Measurements from ENCODE around the gene PPT2. TPM values are rescaled to one million over a fixed set of nuclear protein-coding genes. Genes with fewer than 3 reads are reported as not detected.
A peak's percentile ranks its signal among the peaks of the same experiment; 100 is the strongest.

PPT2 gene
- total and polyA plus RNA-seq, 2 of the 8 experiments (the other 6 are each of a cell fraction or from before 2014, with no cell fraction given): 24.1 to 39.5 TPM

- TF ChIP-seq PHF8 (conservative IDR thresholded peaks at IDR 0.05; ENCODE audit: low read depth, low read length): 0 out of 2 replicates have a peak, but pooled peaks have one; percentile 28
Measured at GRCh38 chr6:32178547-32179440, 24.9 kb downstream of the PPT2 start (continued).

All from H1 (cell line).